HepG2 (cell line): ENCODE results near the gene FCHSD1. TPM values are rescaled to one million over a fixed set of nuclear protein-coding genes. Genes with fewer than 3 reads are reported as not detected.
A peak's percentile ranks its signal among the peaks of the same experiment; 100 is the strongest.

Experiments
- AGO2 ChIP-seq: fragments of 200-400 bp; formaldehyde crosslinking; optimal IDR thresholded peaks from 2 replicates; pipeline ENCODE3; 2017; ENCODE audit warnings: mild to moderate bottlenecking, low read depth, low read length, moderate library complexity
- ATF7 ChIP-seq, 2 experiments: fragments of 450-650 bp in 1 of 2; sonication (generic) in 1 of 2; formaldehyde crosslinking in 1 of 2; IDR thresholded peaks; 2 replicates each; pipeline versions ENCODE4 v1.4.0 to v1.6.1; 2016 to 2020; ENCODE audit warnings: antibody characterized with exemption in 1 of 2, mild to moderate bottlenecking in 1 of 2, missing genetic modification reagents in 1 of 2
- CENPX ChIP-seq: sonication (generic); formaldehyde crosslinking; IDR thresholded peaks from 2 replicates; pipeline ENCODE4 v1.9.0; 2021; ENCODE audit warnings: mild to moderate bottlenecking, missing genetic modification reagents, moderate library complexity
- JDP2 ChIP-seq: sonication (generic); formaldehyde crosslinking; IDR thresholded peaks from 2 replicates; pipeline ENCODE4 v1.8.1; 2022; ENCODE audit warnings: missing genetic modification reagents, borderline replicate concordance
- KDM3A ChIP-seq: IDR thresholded peaks from 2 replicates; pipeline ENCODE4 v1.6.1; 2018; ENCODE audit warnings: low read depth, missing compliant biosample characterization
- MATR3 ChIP-seq: sonication (generic); formaldehyde crosslinking; IDR thresholded peaks from 2 replicates; pipeline ENCODE4 v1.4.0; 2020; ENCODE audit warnings: missing genetic modification reagents
- PBX2 ChIP-seq: IDR thresholded peaks from 2 replicates; pipeline ENCODE4 v1.6.1; 2016; ENCODE audit warnings: control low read depth
- RBM39 ChIP-seq: fragments of 200-400 bp; formaldehyde crosslinking; IDR thresholded peaks from one replicate; pipeline ENCODE4 v1.6.1; 2018; ENCODE audit warnings: antibody characterized with exemption, mild to moderate bottlenecking, low read depth, low read length; ENCODE audit not compliant: poor library complexity, severe bottlenecking
- SETDB1 ChIP-seq: sonication (generic); formaldehyde crosslinking; IDR thresholded peaks from 2 replicates; pipeline ENCODE4 v1.5.1; 2020; ENCODE audit warnings: missing genetic modification reagents, mild to moderate bottlenecking, borderline replicate concordance
- THAP8 ChIP-seq: sonication (generic); formaldehyde crosslinking; IDR thresholded peaks from 2 replicates; pipeline ENCODE4 v1.5.1; 2020; ENCODE audit warnings: missing genetic modification reagents, mild to moderate bottlenecking, borderline replicate concordance
- ZNF136 ChIP-seq: sonication (generic); formaldehyde crosslinking; IDR thresholded peaks from 2 replicates; pipeline ENCODE4 v1.8.1; 2022; ENCODE audit warnings: low read depth, mild to moderate bottlenecking, moderate library complexity, missing genetic modification reagents
- ZNF24 ChIP-seq: fragments of 450-650 bp; IDR thresholded peaks from 2 replicates; pipeline ENCODE4 v1.6.1; 2017; ENCODE audit warnings: antibody characterized with exemption, mild to moderate bottlenecking
- ZNF260 ChIP-seq: sonication (generic); formaldehyde crosslinking; IDR thresholded peaks from 2 replicates; pipeline ENCODE4 v1.4.0; 2020; ENCODE audit warnings: missing genetic modification reagents, low read depth, mild to moderate bottlenecking, borderline replicate concordance
- ZNF512 ChIP-seq: sonication (generic); formaldehyde crosslinking; IDR thresholded peaks from 2 replicates; pipeline ENCODE4 v1.4.0; 2020; ENCODE audit warnings: mild to moderate bottlenecking, missing genetic modification reagents
- ZNF547 ChIP-seq: sonication (generic); formaldehyde crosslinking; IDR thresholded peaks from 2 replicates; pipeline ENCODE4 v1.5.1; 2020; ENCODE audit warnings: mild to moderate bottlenecking, missing genetic modification reagents
- ZNF557 ChIP-seq: sonication (generic); formaldehyde crosslinking; IDR thresholded peaks from 2 replicates; pipeline ENCODE4 v1.4.0; 2020; ENCODE audit warnings: missing genetic modification reagents
- ZNF563 ChIP-seq: sonication (generic); formaldehyde crosslinking; IDR thresholded peaks from 2 replicates; pipeline ENCODE4 v1.8.0; 2022; ENCODE audit warnings: mild to moderate bottlenecking, moderate library complexity, missing genetic modification reagents
- ZNF7 ChIP-seq: IDR thresholded peaks from 2 replicates; pipeline ENCODE4 v1.6.1; 2016; ENCODE audit warnings: missing biosample characterization, missing genetic modification reagents
- polyA plus RNA-seq, 8 experiments: library from polyadenylated mRNA; depleted of rRNA in 3 of 8; stranded (reverse) in 7 of 8; unstranded in 1 of 8; fragments of >200 nt; fragmentation: Illumina TruSeq in 4 of 8; extraction: Trizol in 4 of 8; gene quantifications; 2 replicates each; pipeline versions ENCODE4 v1.2.1 to v1.2.3, GENCODE V29; 2011 to 2016; ENCODE audit warnings: low read depth in 4 of 8, missing spikeins in 1 of 8, mixed read lengths in 1 of 8; ENCODE audit not compliant: insufficient read depth in 1 of 8
- total RNA-seq, 5 experiments: library from RNA; depleted of rRNA; stranded (reverse); fragments of >200 nt; fragmentation: Illumina TruSeq; extraction: Trizol; gene quantifications; 2 replicates each; pipeline ENCODE4 v1.2.3, GENCODE V29; 2016; ENCODE audit warnings: low read depth in 1 of 5
- TF ChIP-seq, protein P1 (sequence below): IDR thresholded peaks from 2 replicates; pipeline ENCODE4 v1.6.1; 2018; ENCODE audit warnings: missing genetic modification reagents
- TF ChIP-seq, protein P2 (sequence below): sonication (generic); formaldehyde crosslinking; IDR thresholded peaks from 2 replicates; pipeline ENCODE4 v1.9.0; 2022; ENCODE audit warnings: low read depth, missing genetic modification reagents
- TF ChIP-seq, protein P3 (sequence below): sonication (generic); formaldehyde crosslinking; conservative IDR thresholded peaks from 2 replicates; pipeline ENCODE4 v1.4.0; 2020; ENCODE audit warnings: mild to moderate bottlenecking, missing genetic modification reagents, moderate library complexity

Gene FCHSD1
- total and polyA plus RNA-seq, 2 of the 13 experiments (the other 11 are each of a cell fraction or from before 2014, with no cell fraction given) = 5.5 to 15.4 TPM

GRCh38 chr5:141590127-141590526 lies 61.1 kb downstream of the FCHSD1 start (continued):
- TF ChIP-seq ZNF512 (CRISPR knock-in tag) (no peak), ZNF24 (peak; percentile 66; the same call in 1 of the 2 replicates), KDM3A (CRISPR knock-in tag) (peak; percentile 32; the same call in 1 of the 2 replicates), ZNF260 (no peak), MATR3 (no peak), ZNF557 (CRISPR knock-in tag) (no peak), ZNF563 (CRISPR knock-in tag) (no peak), ZNF7 (no peak), SETDB1 (CRISPR knock-in tag) (no peak), ZNF547 (CRISPR knock-in tag) (no peak), RBM39 (no peak), JDP2 (CRISPR knock-in tag) (no peak), THAP8 (no peak), ATF7 (IDR thresholded peaks at IDR 0.05) (no peak), ATF7 (CRISPR knock-in tag; IDR thresholded peaks at IDR 0.05) (no peak), ZNF136 (no peak), PBX2 (CRISPR knock-in tag) (no peak), CENPX (no peak), AGO2 (no peak)
- TF ChIP-seq, protein P1, sequence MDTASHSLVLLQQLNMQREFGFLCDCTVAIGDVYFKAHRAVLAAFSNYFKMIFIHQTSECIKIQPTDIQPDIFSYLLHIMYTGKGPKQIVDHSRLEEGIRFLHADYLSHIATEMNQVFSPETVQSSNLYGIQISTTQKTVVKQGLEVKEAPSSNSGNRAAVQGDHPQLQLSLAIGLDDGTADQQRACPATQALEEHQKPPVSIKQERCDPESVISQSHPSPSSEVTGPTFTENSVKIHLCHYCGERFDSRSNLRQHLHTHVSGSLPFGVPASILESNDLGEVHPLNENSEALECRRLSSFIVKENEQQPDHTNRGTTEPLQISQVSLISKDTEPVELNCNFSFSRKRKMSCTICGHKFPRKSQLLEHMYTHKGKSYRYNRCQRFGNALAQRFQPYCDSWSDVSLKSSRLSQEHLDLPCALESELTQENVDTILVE (CRISPR knock-in tag) = no peak
- TF ChIP-seq, protein P2, sequence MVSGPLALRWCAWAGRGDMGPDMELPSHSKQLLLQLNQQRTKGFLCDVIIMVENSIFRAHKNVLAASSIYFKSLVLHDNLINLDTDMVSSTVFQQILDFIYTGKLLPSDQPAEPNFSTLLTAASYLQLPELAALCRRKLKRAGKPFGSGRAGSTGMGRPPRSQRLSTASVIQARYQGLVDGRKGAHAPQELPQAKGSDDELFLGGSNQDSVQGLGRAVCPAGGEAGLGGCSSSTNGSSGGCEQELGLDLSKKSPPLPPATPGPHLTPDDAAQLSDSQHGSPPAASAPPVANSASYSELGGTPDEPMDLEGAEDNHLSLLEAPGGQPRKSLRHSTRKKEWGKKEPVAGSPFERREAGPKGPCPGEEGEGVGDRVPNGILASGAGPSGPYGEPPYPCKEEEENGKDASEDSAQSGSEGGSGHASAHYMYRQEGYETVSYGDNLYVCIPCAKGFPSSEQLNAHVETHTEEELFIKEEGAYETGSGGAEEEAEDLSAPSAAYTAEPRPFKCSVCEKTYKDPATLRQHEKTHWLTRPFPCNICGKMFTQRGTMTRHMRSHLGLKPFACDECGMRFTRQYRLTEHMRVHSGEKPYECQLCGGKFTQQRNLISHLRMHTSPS = no peak
- TF ChIP-seq, protein P3, sequence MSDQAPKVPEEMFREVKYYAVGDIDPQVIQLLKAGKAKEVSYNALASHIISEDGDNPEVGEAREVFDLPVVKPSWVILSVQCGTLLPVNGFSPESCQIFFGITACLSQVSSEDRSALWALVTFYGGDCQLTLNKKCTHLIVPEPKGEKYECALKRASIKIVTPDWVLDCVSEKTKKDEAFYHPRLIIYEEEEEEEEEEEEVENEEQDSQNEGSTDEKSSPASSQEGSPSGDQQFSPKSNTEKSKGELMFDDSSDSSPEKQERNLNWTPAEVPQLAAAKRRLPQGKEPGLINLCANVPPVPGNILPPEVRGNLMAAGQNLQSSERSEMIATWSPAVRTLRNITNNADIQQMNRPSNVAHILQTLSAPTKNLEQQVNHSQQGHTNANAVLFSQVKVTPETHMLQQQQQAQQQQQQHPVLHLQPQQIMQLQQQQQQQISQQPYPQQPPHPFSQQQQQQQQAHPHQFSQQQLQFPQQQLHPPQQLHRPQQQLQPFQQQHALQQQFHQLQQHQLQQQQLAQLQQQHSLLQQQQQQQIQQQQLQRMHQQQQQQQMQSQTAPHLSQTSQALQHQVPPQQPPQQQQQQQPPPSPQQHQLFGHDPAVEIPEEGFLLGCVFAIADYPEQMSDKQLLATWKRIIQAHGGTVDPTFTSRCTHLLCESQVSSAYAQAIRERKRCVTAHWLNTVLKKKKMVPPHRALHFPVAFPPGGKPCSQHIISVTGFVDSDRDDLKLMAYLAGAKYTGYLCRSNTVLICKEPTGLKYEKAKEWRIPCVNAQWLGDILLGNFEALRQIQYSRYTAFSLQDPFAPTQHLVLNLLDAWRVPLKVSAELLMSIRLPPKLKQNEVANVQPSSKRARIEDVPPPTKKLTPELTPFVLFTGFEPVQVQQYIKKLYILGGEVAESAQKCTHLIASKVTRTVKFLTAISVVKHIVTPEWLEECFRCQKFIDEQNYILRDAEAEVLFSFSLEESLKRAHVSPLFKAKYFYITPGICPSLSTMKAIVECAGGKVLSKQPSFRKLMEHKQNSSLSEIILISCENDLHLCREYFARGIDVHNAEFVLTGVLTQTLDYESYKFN = peak; percentile 93
